Inflammatory macrophage treated with lipopolysaccharide for 1 hour (primary cell): Measurements from ENCODE around the gene ADAT3.

ENCODE experiments used
- DNase-seq, 2 donors: peaks; one replicate each; pipeline ENCODE4 v3.0.0-alpha.2; 2020 to 2022

Gene ADAT3

GRCh38 chr19:1917146-1917545 lies 11.9 kb downstream of the ADAT3 start:
- DNase-seq: no peak

GRCh38 chr19:1917926-1918325 lies 12.7 kb downstream of the ADAT3 start:
- no peak for DNase-seq

- no peak for DNase-seq
Measured at GRCh38 chr19:1918975-1919374, 13.8 kb downstream of the ADAT3 start.

- no peak for DNase-seq
Measured at GRCh38 chr19:1920644-1921043, 15.4 kb downstream of the ADAT3 start.

- no peak for DNase-seq
Measured at GRCh38 chr19:1921326-1921725, 16.1 kb downstream of the ADAT3 start.

- DNase-seq: no peak
Measured at GRCh38 chr19:1921825-1922224, 16.6 kb downstream of the ADAT3 start.

GRCh38 chr19:1922803-1923202 lies 17.6 kb downstream of the ADAT3 start:
- no peak for DNase-seq

- DNase-seq: peak in 1 of 2 donors; percentile 40
Measured at GRCh38 chr19:1923319-1923718, 18.1 kb downstream of the ADAT3 start.

- no peak for DNase-seq
Measured at GRCh38 chr19:1924320-1924961, 19.2 kb downstream of the ADAT3 start.

GRCh38 chr19:1925544-1925943 lies 20.3 kb downstream of the ADAT3 start:
- no peak for DNase-seq

- peak; percentile 66 to 93 for DNase-seq
Measured at GRCh38 chr19:1929021-1929742, 24.0 kb downstream of the ADAT3 start.

GRCh38 chr19:1931445-1931844 lies 26.2 kb downstream of the ADAT3 start:
- DNase-seq: no peak

- no peak for DNase-seq
Measured at GRCh38 chr19:1932395-1932794, 27.2 kb downstream of the ADAT3 start.

- DNase-seq: peak; percentile 10 to 36
Measured at GRCh38 chr19:1933244-1933643, 28.0 kb downstream of the ADAT3 start.

GRCh38 chr19:1933942-1934341 lies 28.7 kb downstream of the ADAT3 start:
- no peak for DNase-seq

- peak; percentile 48 to 58 for DNase-seq
Measured at GRCh38 chr19:1935484-1936208, 30.4 kb downstream of the ADAT3 start.

GRCh38 chr19:1936430-1936829 lies 31.2 kb downstream of the ADAT3 start:
- no peak for DNase-seq

GRCh38 chr19:1936916-1937610 lies 31.9 kb downstream of the ADAT3 start:
- DNase-seq: no peak

- no peak for DNase-seq
Measured at GRCh38 chr19:1938071-1938470, 32.9 kb downstream of the ADAT3 start.

GRCh38 chr19:1941146-1942077 lies 36.2 kb downstream of the ADAT3 start, which contains the start of gene CSNK1G2:
TSS of gene CSNK1G2 (plus strand) at chr19:1941172. CDS start at chr19:1969773, 28,601 bp downstream.
- peak in 1 of 2 donors; percentile 7 for DNase-seq

- peak; percentile 56 to 62 for DNase-seq
Measured at GRCh38 chr19:1942078-1942933, 37.1 kb downstream of the ADAT3 start.
